ENCODE data around the gene TEX10.
"Not testable (repeated sequence)": the region's sequence is repeated elsewhere in the genome, so short reads cannot be mapped to it uniquely, and the experiment has no call there.

The TEX10 gene

DNA sequence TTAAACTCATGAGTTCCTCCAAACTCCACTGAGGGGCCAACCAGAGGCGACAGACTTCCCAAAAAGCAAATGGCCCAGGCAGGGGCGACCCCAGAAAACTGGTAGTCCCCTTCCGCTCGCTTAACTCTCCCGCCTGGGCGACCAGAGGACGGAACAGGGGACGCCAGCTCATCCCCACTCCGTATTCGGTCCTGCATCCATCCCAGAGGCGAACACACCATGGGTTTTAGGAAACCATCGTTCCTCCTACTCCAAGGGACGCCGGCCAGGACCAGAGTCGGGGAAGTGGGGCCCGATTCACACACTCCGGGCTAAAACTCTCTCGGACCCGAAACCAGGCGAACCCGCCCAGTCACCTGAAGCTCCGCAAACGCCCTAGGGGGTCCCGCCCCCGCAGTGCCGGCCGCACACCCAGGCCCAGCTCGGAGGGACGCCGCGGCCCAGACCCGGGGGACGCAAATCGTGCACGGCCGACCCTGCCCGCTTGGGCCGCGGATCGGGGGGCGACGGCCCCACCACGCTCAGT, 478 bp downstream of the TEX10 start:
- POLR2A ChIA-PET (ENCODE audit: low non-redundant PET): interaction anchor here (0.6 to 0.8 kb wide), 3 partner anchors 49 to 1230 kb away, joined by 3 read pairs; no protein-coding TSS in a partner anchor
- peak overlapping the region; percentile 81 for H3K27ac ChIP-seq
- DNase-seq (ENCODE audit: low spot score): peak; percentile 70
- TF ChIP-seq, protein P1, sequence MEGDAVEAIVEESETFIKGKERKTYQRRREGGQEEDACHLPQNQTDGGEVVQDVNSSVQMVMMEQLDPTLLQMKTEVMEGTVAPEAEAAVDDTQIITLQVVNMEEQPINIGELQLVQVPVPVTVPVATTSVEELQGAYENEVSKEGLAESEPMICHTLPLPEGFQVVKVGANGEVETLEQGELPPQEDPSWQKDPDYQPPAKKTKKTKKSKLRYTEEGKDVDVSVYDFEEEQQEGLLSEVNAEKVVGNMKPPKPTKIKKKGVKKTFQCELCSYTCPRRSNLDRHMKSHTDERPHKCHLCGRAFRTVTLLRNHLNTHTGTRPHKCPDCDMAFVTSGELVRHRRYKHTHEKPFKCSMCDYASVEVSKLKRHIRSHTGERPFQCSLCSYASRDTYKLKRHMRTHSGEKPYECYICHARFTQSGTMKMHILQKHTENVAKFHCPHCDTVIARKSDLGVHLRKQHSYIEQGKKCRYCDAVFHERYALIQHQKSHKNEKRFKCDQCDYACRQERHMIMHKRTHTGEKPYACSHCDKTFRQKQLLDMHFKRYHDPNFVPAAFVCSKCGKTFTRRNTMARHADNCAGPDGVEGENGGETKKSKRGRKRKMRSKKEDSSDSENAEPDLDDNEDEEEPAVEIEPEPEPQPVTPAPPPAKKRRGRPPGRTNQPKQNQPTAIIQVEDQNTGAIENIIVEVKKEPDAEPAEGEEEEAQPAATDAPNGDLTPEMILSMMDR (conservative IDR thresholded peaks at IDR 0.05; ENCODE audit: low read depth): no peak
- CTCF ChIA-PET: interaction anchor here (1.1 to 2.0 kb wide), 2 partner anchors 27 to 28 kb away, joined by 3 to 5 read pairs; no protein-coding TSS in a partner anchor

DNA sequence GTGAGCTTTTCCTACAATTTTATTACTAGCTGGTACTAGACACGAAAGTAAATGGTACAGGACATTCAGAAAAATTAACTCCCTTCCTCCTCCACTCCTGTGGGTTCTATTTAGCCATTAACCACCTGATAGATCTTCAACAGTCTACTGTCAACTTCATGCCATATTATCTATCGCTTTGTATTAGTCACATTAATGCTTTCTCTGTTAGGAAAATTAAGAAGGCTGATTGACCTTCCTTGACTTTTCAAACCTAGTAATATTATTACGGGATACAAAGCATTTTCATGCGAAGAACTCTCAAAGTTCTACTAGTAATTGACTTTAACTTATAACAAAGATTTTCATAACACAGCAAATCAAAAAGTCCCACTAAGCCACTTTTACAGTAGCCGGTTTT, 1.2 kb downstream of the TEX10 start:
- peak; percentile 15 for DNase-seq (ENCODE audit: low spot score)
- CTCF ChIA-PET: interaction anchor here (0.9 to 2.0 kb wide), 3 partner anchors 19 to 27 kb away, joined by 3 to 5 read pairs (median 3); no protein-coding TSS in a partner anchor
- TF ChIP-seq, protein P1 (conservative IDR thresholded peaks at IDR 0.05; ENCODE audit: low read depth): no peak
- no peak overlapping the region for H3K27ac ChIP-seq
- POLR2A ChIA-PET (ENCODE audit: low non-redundant PET): interaction anchor here (0.6 kb wide), 2 partner anchors 64 to 75 kb away, joined by 3 to 4 read pairs; no protein-coding TSS in a partner anchor

DNA sequence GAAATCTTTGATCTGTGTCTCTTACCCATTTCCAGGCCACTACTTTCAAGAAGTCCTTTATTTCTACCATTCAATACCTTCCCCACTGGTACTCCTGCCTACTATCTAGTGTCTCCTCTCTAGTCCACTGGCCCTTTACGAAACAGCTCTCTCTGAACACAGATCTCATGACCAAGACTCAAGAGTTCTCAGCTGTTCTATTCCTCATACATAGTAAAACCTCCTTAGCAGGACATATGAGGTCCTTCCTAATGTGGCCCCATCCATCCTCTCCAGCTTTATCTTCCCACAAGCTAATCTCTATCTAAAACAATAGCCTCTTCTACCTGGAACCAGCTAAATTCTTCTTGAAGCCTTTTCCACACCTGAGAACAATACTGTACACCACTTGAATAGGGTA, 2.6 kb downstream of the TEX10 start:
- CTCF ChIA-PET: interaction anchor here (0.6 to 1.0 kb wide), 3 partner anchors 88 to 1265 kb away, joined by 3 to 4 read pairs (median 3); no protein-coding TSS in a partner anchor
- POLR2A ChIA-PET (ENCODE audit: low non-redundant PET): no interaction called here
- no peak overlapping the region for H3K27ac ChIP-seq
- no peak for DNase-seq (ENCODE audit: low spot score)
- TF ChIP-seq, protein P1 (conservative IDR thresholded peaks at IDR 0.05; ENCODE audit: low read depth): no peak

DNA sequence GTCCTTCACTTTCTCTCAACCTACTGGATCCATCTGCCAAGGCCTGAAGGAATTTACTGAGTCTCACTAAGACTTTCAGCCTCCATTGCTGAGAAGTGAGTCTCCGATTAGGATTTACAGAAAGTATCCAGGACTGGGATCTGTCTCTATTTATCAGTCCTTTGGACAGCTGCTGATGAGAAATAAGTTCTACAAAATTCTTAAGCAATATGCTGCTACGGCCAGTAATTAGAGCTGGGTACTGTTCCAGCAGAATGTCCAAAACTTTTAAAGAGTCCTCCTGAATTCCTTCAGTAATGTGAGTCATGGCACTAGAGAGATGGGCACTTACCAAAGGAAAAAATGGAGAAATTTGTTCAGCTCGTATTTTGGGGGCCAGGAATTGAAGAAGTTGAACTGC, 5.9 kb downstream of the TEX10 start:
- POLR2A ChIA-PET (ENCODE audit: low non-redundant PET): no interaction called here
- CTCF ChIA-PET: no interaction called here

DNA sequence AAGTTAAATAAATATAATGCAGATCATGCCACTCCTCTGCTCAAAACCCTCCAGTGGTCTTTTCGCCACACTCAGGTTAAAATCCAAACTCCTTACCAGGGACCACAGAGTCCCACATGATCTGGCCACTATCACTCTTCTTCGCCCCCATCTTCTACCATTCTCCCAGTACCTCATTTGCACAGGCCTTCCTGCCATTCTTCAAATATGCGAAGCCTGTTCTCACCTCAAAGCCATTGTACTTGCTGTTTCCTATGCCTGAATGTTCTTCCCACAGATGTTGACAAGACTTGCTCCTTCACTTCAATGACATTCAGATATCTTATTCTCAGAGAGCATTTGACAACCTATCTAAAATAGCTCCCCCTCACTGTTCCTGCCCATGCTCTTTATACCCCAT, 10.9 kb downstream of the TEX10 start:
- H3K27ac ChIP-seq: no peak overlapping the region
- no peak for DNase-seq (ENCODE audit: low spot score)
- ChIA-PET POLR2A (ENCODE audit: low non-redundant PET) (no interaction called here), CTCF (no interaction called here)
- TF ChIP-seq, protein P1 (conservative IDR thresholded peaks at IDR 0.05; ENCODE audit: low read depth): no peak

More for the DNA sequence above, 5.9 kb downstream of the TEX10 start:
- no peak overlapping the region for H3K27ac ChIP-seq
- DNase-seq (ENCODE audit: low spot score): no peak
- TF ChIP-seq, protein P1 (conservative IDR thresholded peaks at IDR 0.05; ENCODE audit: low read depth): no peak

DNA sequence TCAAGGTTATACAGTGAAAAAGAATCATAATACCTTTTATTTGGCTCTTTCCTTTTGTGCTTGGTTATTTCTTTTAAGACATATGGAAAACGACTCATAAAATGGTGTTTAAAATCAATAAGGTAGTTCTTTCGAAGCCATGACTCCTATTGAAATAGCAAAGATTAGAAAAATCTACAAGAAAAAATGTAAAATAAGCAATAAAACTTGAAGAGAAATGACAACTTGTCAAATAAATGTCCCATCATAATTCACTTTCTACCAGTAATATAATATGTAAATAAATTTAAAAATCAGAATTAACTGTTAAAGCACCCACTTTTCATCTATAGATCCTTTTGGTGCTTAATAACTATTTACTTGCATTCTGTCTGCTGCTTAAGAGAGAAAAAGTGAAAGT, 12.5 kb downstream of the TEX10 start:
- no peak for DNase-seq (ENCODE audit: low spot score)
- ChIA-PET CTCF (no interaction called here), POLR2A (ENCODE audit: low non-redundant PET) (no interaction called here)
- H3K27ac ChIP-seq: no peak overlapping the region
- TF ChIP-seq, protein P1 (conservative IDR thresholded peaks at IDR 0.05; ENCODE audit: low read depth): no peak

DNA sequence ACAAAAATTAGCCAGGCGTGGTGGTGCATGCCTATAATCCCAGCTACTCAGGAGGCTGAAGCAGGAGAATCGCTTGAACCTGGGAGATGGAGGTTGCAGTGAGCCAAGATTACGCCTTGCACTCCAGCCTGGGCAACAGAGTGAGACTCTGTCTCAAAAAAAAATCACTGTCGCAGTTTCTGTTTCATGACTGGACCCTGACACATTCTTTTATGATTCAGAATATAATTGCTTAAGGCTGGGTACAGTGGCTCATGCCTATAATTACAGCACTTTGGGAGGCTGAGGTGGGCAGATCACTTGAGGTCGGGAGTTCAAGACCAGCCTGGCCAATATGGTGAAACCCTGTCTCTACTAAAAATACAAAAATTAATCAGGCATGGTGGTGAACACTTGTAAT, 14.0 kb downstream of the TEX10 start:
- POLR2A ChIA-PET (ENCODE audit: low non-redundant PET); DNase-seq (ENCODE audit: low spot score); H3K27ac ChIP-seq: not testable (repeated sequence)
- CTCF ChIA-PET: interaction anchor here (0.6 kb wide), 1 partner anchor 147 kb away, joined by 4 read pairs; no protein-coding TSS in a partner anchor

Measured in RWPE1 (cell line).